Rectal smooth muscle tissue (tissue), 1 donor: ENCODE data around the gene NUP214.
A peak's percentile ranks its signal among the peaks of the same experiment; 100 is the strongest.

Source experiments
- H3K27ac ChIP-seq: one replicate; pipeline ENCODE4 v1.7.0; 2013; ENCODE audit warnings: low read depth, low read length, inconsistent platforms
- H3K27me3 ChIP-seq: one replicate; pipeline ENCODE4 v1.7.0; 2013; ENCODE audit warnings: low read length; ENCODE audit not compliant: control insufficient read depth, insufficient read depth
- H3K36me3 ChIP-seq: one replicate; pipeline ENCODE4 v1.7.0; 2013; ENCODE audit warnings: low read length; ENCODE audit not compliant: control insufficient read depth, insufficient read depth
- H3K4me1 ChIP-seq: one replicate; pipeline ENCODE4 v1.7.0; 2013; ENCODE audit warnings: low read length; ENCODE audit not compliant: control insufficient read depth, insufficient read depth
- H3K4me3 ChIP-seq: one replicate; pipeline ENCODE4 v1.7.0; 2013; ENCODE audit warnings: low read length
- H3K9ac ChIP-seq: one replicate; pipeline ENCODE4 v1.7.0; 2013; ENCODE audit warnings: low read length

Gene NUP214

GRCh38 chr9:131271506-131271931 is 146.1 kb downstream of the NUP214 start:
- H3K27ac ChIP-seq = no peak overlapping the region
- no peak overlapping the region for H3K9ac ChIP-seq
- peaks cover 4% of the 10 kb centered on the region for H3K27me3 ChIP-seq
- H3K4me3 ChIP-seq = no peak overlapping the region
- no peaks in the 10 kb centered on the region for H3K36me3 ChIP-seq
- no peaks in the 10 kb centered on the region for H3K4me1 ChIP-seq

GRCh38 chr9:131272212-131272611 is 146.8 kb downstream of the NUP214 start:
- Histone ChIP-seq H3K27ac (no peak overlapping the region), H3K4me1 (no peaks in the 10 kb centered on the region), H3K4me3 (no peak overlapping the region), H3K27me3 (peaks cover 4% of the 10 kb centered on the region), H3K9ac (no peak overlapping the region), H3K36me3 (no peaks in the 10 kb centered on the region)

GRCh38 chr9:131273146-131273855 is 147.9 kb downstream of the NUP214 start:
- H3K4me3 ChIP-seq = peak overlapping the region; percentile 56

GRCh38 chr9:131273856-131274673 is 148.7 kb downstream of the NUP214 start:
- Histone ChIP-seq H3K36me3 (no peaks in the 10 kb centered on the region), H3K27me3 (peaks cover 4% of the 10 kb centered on the region), H3K9ac (peak overlapping the region; percentile 7), H3K4me1 (no peaks in the 10 kb centered on the region), H3K27ac (no peak overlapping the region), H3K4me3 (peak overlapping the region; percentile 60)

More at GRCh38 chr9:131273146-131273855, 147.9 kb downstream of the NUP214 start:
- peaks cover 4% of the 10 kb centered on the region for H3K27me3 ChIP-seq
- no peak overlapping the region for H3K9ac ChIP-seq
- no peaks in the 10 kb centered on the region for H3K4me1 ChIP-seq
- H3K27ac ChIP-seq = no peak overlapping the region
- no peaks in the 10 kb centered on the region for H3K36me3 ChIP-seq

- Histone ChIP-seq H3K4me3 (peak overlapping the region; percentile 60), H3K27ac (no peak overlapping the region), H3K4me1 (no peaks in the 10 kb centered on the region), H3K27me3 (peaks cover 4% of the 10 kb centered on the region), H3K36me3 (no peaks in the 10 kb centered on the region), H3K9ac (no peak overlapping the region)
These were observed 149.4 kb downstream of the NUP214 start for GRCh38 chr9:131274674-131275331.

GRCh38 chr9:131275332-131276093 is 150.1 kb downstream of the NUP214 start:
- Histone ChIP-seq H3K36me3 (no peaks in the 10 kb centered on the region), H3K4me1 (no peaks in the 10 kb centered on the region), H3K9ac (peak overlapping the region; percentile 14), H3K4me3 (peak overlapping the region; percentile 60), H3K27ac (no peak overlapping the region), H3K27me3 (peaks cover 8% of the 10 kb centered on the region)

GRCh38 chr9:131276094-131276888 is 150.9 kb downstream of the NUP214 start, which contains the start of gene FAM78A:
Gene FAM78A (minus strand): TSS chr9:131276510. CDS start chr9:131276179, 331 bp downstream.
- H3K4me3 ChIP-seq = peak within 1 kb of the TSS; percentile 60
- H3K9ac ChIP-seq = peak within 1 kb of the TSS; percentile 36
- H3K27me3 ChIP-seq = peaks cover 13% of the 10 kb centered on the region
- H3K27ac ChIP-seq = no peak within 1 kb of the TSS
- no peaks in the 10 kb centered on the region for H3K4me1 ChIP-seq
- no peaks in the 10 kb centered on the region for H3K36me3 ChIP-seq

GRCh38 chr9:131276891-131277286 is 151.5 kb downstream of the NUP214 start:
- Histone ChIP-seq H3K4me3 (peak overlapping the region; percentile 50), H3K27ac (no peak overlapping the region), H3K4me1 (no peaks in the 10 kb centered on the region), H3K27me3 (peaks cover 15% of the 10 kb centered on the region), H3K36me3 (no peaks in the 10 kb centered on the region), H3K9ac (no peak overlapping the region)

- no peak overlapping the region for H3K9ac ChIP-seq
- H3K27ac ChIP-seq = no peak overlapping the region
- no peaks in the 10 kb centered on the region for H3K4me1 ChIP-seq
- H3K36me3 ChIP-seq = no peaks in the 10 kb centered on the region
- H3K4me3 ChIP-seq = peak overlapping the region; percentile 50
- H3K27me3 ChIP-seq = peaks cover 20% of the 10 kb centered on the region
These were observed 152.0 kb downstream of the NUP214 start for GRCh38 chr9:131277287-131277909.

GRCh38 chr9:131277910-131278701 is 152.7 kb downstream of the NUP214 start:
- Histone ChIP-seq H3K27ac (no peak overlapping the region), H3K36me3 (no peaks in the 10 kb centered on the region), H3K9ac (no peak overlapping the region), H3K4me1 (no peaks in the 10 kb centered on the region), H3K27me3 (peaks cover 21% of the 10 kb centered on the region), H3K4me3 (peak overlapping the region; percentile 50)
